A549 (cell line): Measurements from ENCODE around the gene FEM1A. TPM values are rescaled to one million over a fixed set of nuclear protein-coding genes. Genes with fewer than 3 reads are reported as not detected.
A peak's percentile ranks its signal among the peaks of the same experiment; 100 is the strongest.

ENCODE experiments used
- ATAC-seq, 2 experiments: fragments of 200-7000 bp in 1 of 2; fragments of >200 bp in 1 of 2; cut with Nextera tagmentation in 1 of 2; cut with Tn5 transposase in 1 of 2; 3 replicates each; pipeline versions ENCODE4 v1.8.0 to v1.9.1; 2018 to 2020; ENCODE audit warnings: mild to moderate bottlenecking in 1 of 2, moderate library complexity in 1 of 2
- CTCF ChIA-PET: fragments of 300-600 bp; sonication (Branson Sonifier 250); formaldehyde crosslinking; extraction: SDS; loops from one replicate; lab custom pipeline; 2021; ENCODE audit warnings: antibody characterized with exemption, inconsistent platforms; lab: Yijun Ruan, JAX
- POLR2A ChIA-PET: fragments of 350-600 bp; formaldehyde crosslinking; extraction: SDS; loops from one replicate; lab custom pipeline; 2021; ENCODE audit warnings: antibody characterized with exemption, inconsistent platforms; lab: Yijun Ruan, JAX
- DNase-seq, 2 experiments: peaks; one replicate each; pipeline versions ENCODE4 v3.0.0 to v3.0.0-alpha.2; 2011 to 2016; ENCODE audit warnings: low read depth in 1 of 2, low spot score in 1 of 2
- FAIRE-seq: peaks from 2 replicates; lab custom pipeline; 2011; peaks lifted over from hg19 to GRCh38; lab: Jason Lieb, UNC
- H3K27ac ChIP-seq, 2 experiments: fragments of >200 bp; sonication (Bioruptor Twin); formaldehyde crosslinking; 3 replicates each; pipeline ENCODE4 v1.5.1; 2016 to 2017
- H3K4me1 ChIP-seq: fragments of >200 bp; sonication (Bioruptor Twin); formaldehyde crosslinking; 3 replicates; pipeline ENCODE4 v1.6.1; 2016
- H3K4me2 ChIP-seq: fragments of >200 bp; sonication (Bioruptor Twin); formaldehyde crosslinking; 3 replicates; pipeline ENCODE4 v1.6.1; 2016
- H3K4me3 ChIP-seq: fragments of >200 bp; sonication (Bioruptor Twin); formaldehyde crosslinking; 3 replicates; pipeline ENCODE4 v1.5.1; 2016
- H3K9me3 ChIP-seq: fragments of >200 bp; sonication (Bioruptor Twin); formaldehyde crosslinking; 3 replicates; pipeline ENCODE4 v1.6.1; 2016
- BHLHE40 ChIP-seq: IDR thresholded peaks from 2 replicates; pipeline ENCODE4 v1.6.1; 2012; ENCODE audit warnings: low read depth, low read length, inconsistent platforms
- CBX2 ChIP-seq: fragments of 200-600 bp; sonication (generic); IDR thresholded peaks from 2 replicates; pipeline ENCODE4 v1.6.1; 2016; ENCODE audit warnings: low read depth, mild to moderate bottlenecking, borderline replicate concordance
- CHD4 ChIP-seq: fragments of 200-600 bp; sonication (generic); IDR thresholded peaks from 2 replicates; pipeline ENCODE4 v1.6.1; 2016; ENCODE audit warnings: antibody characterized with exemption, mild to moderate bottlenecking, borderline replicate concordance
- EHF ChIP-seq: fragments of 250-450 bp; sonication (Bioruptor Pico); IDR thresholded peaks from 2 replicates; pipeline ENCODE4 v1.5.0; 2020; ENCODE audit warnings: mild to moderate bottlenecking
- FOSB ChIP-seq: fragments of 250-450 bp; sonication (Bioruptor Pico); IDR thresholded peaks from 2 replicates; pipeline ENCODE4 v1.5.0; 2020; ENCODE audit warnings: mild to moderate bottlenecking, moderate library complexity
- GATA3 ChIP-seq: IDR thresholded peaks from 2 replicates; pipeline ENCODE4 v1.6.1; 2012; ENCODE audit warnings: borderline replicate concordance
- HOXA7 ChIP-seq: fragments of 250-450 bp; sonication (Bioruptor Pico); IDR thresholded peaks from 2 replicates; pipeline ENCODE4 v1.5.0; 2020; ENCODE audit warnings: mild to moderate bottlenecking, moderate library complexity
- KDM1A ChIP-seq: fragments of 200-600 bp; sonication (generic); IDR thresholded peaks from 2 replicates; pipeline ENCODE4 v1.6.1; 2016; ENCODE audit warnings: low read depth, mild to moderate bottlenecking
- KDM5A ChIP-seq: fragments of 200-600 bp; sonication (generic); IDR thresholded peaks from 2 replicates; pipeline ENCODE4 v1.6.1; 2016; ENCODE audit warnings: antibody characterized with exemption, mild to moderate bottlenecking
- MAFK ChIP-seq: fragments of 450-650 bp; IDR thresholded peaks from 2 replicates; pipeline ENCODE4 v1.6.1; 2014; ENCODE audit not compliant: partially characterized antibody
- MAZ ChIP-seq: fragments of 150-350 bp; IDR thresholded peaks from 2 replicates; pipeline ENCODE4 v1.6.1; 2014; ENCODE audit warnings: antibody characterized with exemption, low read depth, low read length, borderline replicate concordance
- MYC ChIP-seq: IDR thresholded peaks from 2 replicates; pipeline ENCODE4 v1.6.1; 2012; ENCODE audit warnings: mild to moderate bottlenecking, inconsistent platforms, low read length, improper control_type of control experiment, borderline replicate concordance
- NFE2L2 ChIP-seq: fragments of 150-350 bp; conservative IDR thresholded peaks from 2 replicates; pipeline ENCODE4 v1.6.1; 2014; ENCODE audit warnings: low read length
- RCOR1 ChIP-seq: fragments of 150-350 bp; IDR thresholded peaks from 2 replicates; pipeline ENCODE4 v1.6.1; 2014; ENCODE audit warnings: antibody characterized with exemption, low read length, low read depth
- RNF2 ChIP-seq: fragments of 200-600 bp; sonication (generic); IDR thresholded peaks from 2 replicates; pipeline ENCODE4 v1.6.1; 2016; ENCODE audit warnings: low read depth, mild to moderate bottlenecking, antibody characterized with exemption, moderate library complexity, borderline replicate concordance
- SMC3 ChIP-seq: fragments of >200 bp; sonication (Bioruptor Twin); formaldehyde crosslinking; IDR thresholded peaks from 3 replicates; pipeline ENCODE4 v1.6.1; 2018; ENCODE audit warnings: inconsistent platforms
- TP53 ChIP-seq: fragments of 250-450 bp; sonication (Bioruptor Pico); IDR thresholded peaks from 2 replicates; pipeline ENCODE4 v1.5.0; 2021; ENCODE audit warnings: mild to moderate bottlenecking, moderate library complexity
- ZFP36 ChIP-seq: fragments of 450-650 bp; IDR thresholded peaks from 2 replicates; pipeline ENCODE4 v1.6.1; 2014; ENCODE audit warnings: borderline replicate concordance; ENCODE audit not compliant: partially characterized antibody
- ZNF302 ChIP-seq: fragments of 250-450 bp; sonication (Bioruptor Pico); IDR thresholded peaks from 2 replicates; pipeline ENCODE4 v1.9.0; 2021; ENCODE audit warnings: inconsistent platforms, mild to moderate bottlenecking, moderate library complexity
- WGBS: methylation state at CpG from one replicate; pipeline ENCODE4 v1.1.6; 2017; ENCODE audit errors: missing lambda C conversion rate; 5-methylcytosine and 5-hydroxymethylcytosine counted together
- polyA plus RNA-seq, 4 experiments: library from polyadenylated mRNA; depleted of rRNA in 3 of 4; stranded (reverse); fragments of >200 nt; fragmentation: RNase III in 1 of 4; extraction: RNeasy Plus Mini Kit Qiagen cat#74134 plus additional on column Dnase treatment in 1 of 4; gene quantifications; 2 replicates in 3 of 4; 3 replicates in 1 of 4; pipeline ENCODE4 v1.2.3, GENCODE V29; 2011 to 2017
- TF ChIP-seq, protein P1 (sequence below): IDR thresholded peaks from 2 replicates; pipeline ENCODE4 v1.6.1; 2012
- TF ChIP-seq, protein P2 (sequence below): fragments of >200 bp; sonication (Bioruptor Twin); formaldehyde crosslinking; IDR thresholded peaks from 3 replicates; pipeline ENCODE4 v1.6.1; 2016
- TF ChIP-seq, protein P3 (sequence below): fragments of 250-450 bp; sonication (Bioruptor Pico); IDR thresholded peaks from 2 replicates; pipeline ENCODE4 v1.5.0; 2020; ENCODE audit warnings: low read depth, mild to moderate bottlenecking, moderate library complexity
- TF ChIP-seq, protein P4 (sequence below): fragments of 250-450 bp; sonication (Bioruptor Pico); IDR thresholded peaks from 2 replicates; pipeline ENCODE4 v1.5.0; 2021; ENCODE audit warnings: mild to moderate bottlenecking, moderate library complexity, borderline replicate concordance

Gene FEM1A
- polyA plus RNA-seq, 2 of the 4 experiments (the other 2 are of a cell fraction): 3.2 to 4.1 TPM

DNA sequence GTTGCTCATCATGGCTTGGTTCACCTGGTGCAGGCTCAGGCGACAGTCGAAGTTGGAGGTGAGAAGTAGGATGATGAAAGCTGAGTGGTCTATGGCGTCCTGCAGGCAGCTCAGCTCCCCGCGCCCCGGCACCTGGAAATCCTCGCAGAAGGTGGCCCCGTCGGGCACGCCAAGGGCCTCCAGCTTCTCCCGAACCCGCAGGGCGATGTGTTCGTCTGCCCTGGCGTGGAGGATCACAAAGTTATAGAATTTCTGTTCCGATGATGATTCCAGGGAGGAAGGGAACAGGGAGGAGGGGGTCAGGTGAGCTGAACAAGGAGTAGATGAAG is 25.4 kb downstream of the FEM1A start:
- POLR2A ChIA-PET: no interaction called here
- FAIRE-seq: no peak
- 98% methylated on average over 16 of the region's 16 CpGs for WGBS

DNA sequence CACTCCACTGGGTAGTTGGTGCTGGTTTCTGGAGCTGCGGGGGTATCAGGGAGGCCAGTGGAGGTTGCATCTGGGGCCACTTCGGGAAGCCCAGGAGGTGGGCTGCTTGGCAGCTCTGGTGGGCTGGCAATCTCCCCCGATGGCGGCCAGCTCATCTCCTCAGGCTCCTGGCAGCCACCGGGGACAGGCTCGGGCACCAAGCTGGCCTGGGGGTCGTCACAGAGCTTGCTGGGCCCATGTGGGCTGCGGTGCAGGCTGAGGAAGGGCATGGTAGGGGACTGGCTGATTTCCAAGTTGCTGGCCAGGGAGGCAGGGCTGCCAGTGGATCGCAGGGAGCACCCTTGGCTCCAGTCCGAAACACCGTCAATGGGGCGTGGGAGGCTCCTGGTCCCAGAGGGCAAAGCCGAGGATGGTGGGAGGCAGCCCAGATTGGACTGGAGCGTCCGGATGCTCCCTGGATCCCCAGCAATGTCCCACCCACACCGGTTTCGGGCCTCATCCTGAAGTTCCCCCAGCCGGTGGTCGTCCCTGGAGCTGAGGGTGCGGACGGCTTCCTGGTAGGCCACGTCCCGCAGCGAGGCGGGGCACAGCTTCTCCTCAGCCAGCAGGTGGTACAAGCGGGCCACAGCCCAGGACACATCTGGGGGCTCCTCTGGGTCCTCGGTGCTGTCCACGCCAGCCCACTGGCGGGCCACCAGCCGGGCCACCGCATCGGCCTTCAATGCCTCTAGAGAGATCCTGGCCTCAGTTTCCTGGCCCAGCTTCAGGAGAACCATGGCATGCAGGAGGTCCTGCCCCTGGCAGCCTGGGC is 26.1 kb downstream of the FEM1A start:
- CTCF ChIA-PET: interaction anchor here (0.6 to 1.9 kb wide), 11 partner anchors 8 to 1010 kb away, joined by 3 to 8 read pairs (median 3); no protein-coding TSS in a partner anchor
- 91% methylated on average over 14 of the region's 32 CpGs for WGBS
- Histone ChIP-seq H3K27ac (no peak overlapping the region), H3K4me1 (peaks cover 9% of the 10 kb centered on the region), H3K4me3 (no peak overlapping the region), H3K9me3 (no peaks in the 10 kb centered on the region), H3K4me2 (no peak overlapping the region)
- POLR2A ChIA-PET: no interaction called here
- DNase-seq: no peak
- no peak for FAIRE-seq
- no peak for ATAC-seq
- TF ChIP-seq ZFP36 (no peak), BHLHE40 (no peak), MYC (no peak), ZNF302 (CRISPR knock-in tag) (no peak), KDM1A (no peak), KDM5A (no peak), NFE2L2 (no peak), CHD4 (no peak), SMC3 (no peak), EHF (no peak), HOXA7 (CRISPR knock-in tag) (no peak), MAZ (no peak), MAFK (no peak), RCOR1 (no peak)
- TF ChIP-seq, protein P1, sequence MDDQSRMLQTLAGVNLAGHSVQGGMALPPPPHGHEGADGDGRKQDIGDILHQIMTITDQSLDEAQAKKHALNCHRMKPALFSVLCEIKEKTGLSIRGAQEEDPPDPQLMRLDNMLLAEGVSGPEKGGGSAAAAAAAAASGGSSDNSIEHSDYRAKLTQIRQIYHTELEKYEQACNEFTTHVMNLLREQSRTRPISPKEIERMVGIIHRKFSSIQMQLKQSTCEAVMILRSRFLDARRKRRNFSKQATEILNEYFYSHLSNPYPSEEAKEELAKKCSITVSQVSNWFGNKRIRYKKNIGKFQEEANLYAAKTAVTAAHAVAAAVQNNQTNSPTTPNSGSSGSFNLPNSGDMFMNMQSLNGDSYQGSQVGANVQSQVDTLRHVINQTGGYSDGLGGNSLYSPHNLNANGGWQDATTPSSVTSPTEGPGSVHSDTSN: no peak
- TF ChIP-seq, protein P2, sequence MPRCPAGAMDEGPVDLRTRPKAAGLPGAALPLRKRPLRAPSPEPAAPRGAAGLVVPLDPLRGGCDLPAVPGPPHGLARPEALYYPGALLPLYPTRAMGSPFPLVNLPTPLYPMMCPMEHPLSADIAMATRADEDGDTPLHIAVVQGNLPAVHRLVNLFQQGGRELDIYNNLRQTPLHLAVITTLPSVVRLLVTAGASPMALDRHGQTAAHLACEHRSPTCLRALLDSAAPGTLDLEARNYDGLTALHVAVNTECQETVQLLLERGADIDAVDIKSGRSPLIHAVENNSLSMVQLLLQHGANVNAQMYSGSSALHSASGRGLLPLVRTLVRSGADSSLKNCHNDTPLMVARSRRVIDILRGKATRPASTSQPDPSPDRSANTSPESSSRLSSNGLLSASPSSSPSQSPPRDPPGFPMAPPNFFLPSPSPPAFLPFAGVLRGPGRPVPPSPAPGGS: no peak
- TF ChIP-seq, protein P3, sequence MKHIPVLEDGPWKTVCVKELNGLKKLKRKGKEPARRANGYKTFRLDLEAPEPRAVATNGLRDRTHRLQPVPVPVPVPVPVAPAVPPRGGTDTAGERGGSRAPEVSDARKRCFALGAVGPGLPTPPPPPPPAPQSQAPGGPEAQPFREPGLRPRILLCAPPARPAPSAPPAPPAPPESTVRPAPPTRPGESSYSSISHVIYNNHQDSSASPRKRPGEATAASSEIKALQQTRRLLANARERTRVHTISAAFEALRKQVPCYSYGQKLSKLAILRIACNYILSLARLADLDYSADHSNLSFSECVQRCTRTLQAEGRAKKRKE (CRISPR knock-in tag): no peak
- TF ChIP-seq, protein P4, sequence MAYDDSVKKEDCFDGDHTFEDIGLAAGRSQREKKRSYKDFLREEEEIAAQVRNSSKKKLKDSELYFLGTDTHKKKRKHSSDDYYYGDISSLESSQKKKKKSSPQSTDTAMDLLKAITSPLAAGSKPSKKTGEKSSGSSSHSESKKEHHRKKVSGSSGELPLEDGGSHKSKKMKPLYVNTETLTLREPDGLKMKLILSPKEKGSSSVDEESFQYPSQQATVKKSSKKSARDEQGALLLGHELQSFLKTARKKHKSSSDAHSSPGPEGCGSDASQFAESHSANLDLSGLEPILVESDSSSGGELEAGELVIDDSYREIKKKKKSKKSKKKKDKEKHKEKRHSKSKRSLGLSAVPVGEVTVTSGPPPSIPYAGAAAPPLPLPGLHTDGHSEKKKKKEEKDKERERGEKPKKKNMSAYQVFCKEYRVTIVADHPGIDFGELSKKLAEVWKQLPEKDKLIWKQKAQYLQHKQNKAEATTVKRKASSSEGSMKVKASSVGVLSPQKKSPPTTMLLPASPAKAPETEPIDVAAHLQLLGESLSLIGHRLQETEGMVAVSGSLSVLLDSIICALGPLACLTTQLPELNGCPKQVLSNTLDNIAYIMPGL (CRISPR knock-in tag): no peak

More for the DNA sequence above, 25.4 kb downstream of the FEM1A start:
- CTCF ChIA-PET: interaction anchor here (1.0 to 1.9 kb wide), 7 partner anchors 7 to 215 kb away, joined by 3 to 8 read pairs (median 3); no protein-coding TSS in a partner anchor
- Histone ChIP-seq H3K4me1 (peaks cover 16% of the 10 kb centered on the region), H3K9me3 (no peaks in the 10 kb centered on the region), H3K27ac (peak overlapping the region in 1 of 2 experiments; percentile 89; a peak in 1 of 6 replicates), H3K4me3 (no peak overlapping the region), H3K4me2 (no peak overlapping the region)
- DNase-seq: no peak
- TF ChIP-seq GATA3: no peak
- no peak for TF ChIP-seq RNF2
- TF ChIP-seq FOSB (CRISPR knock-in tag): no peak
- TF ChIP-seq, protein P4 (CRISPR knock-in tag): no peak
- no peak for TF ChIP-seq CBX2
- TF ChIP-seq TP53 (CRISPR knock-in tag): no peak
- ATAC-seq: no peak
